Measurements from ENCODE around the gene COL4A1. TPM values are rescaled to one million over a fixed set of nuclear protein-coding genes. Genes with fewer than 3 reads are reported as not detected.

Gene COL4A1
- total RNA-seq, 2 experiments from 2014 or later, result 0.08 to 0.16 TPM

- ChIA-PET CTCF (no interaction called here), POLR2A (no interaction called here)
- intact Hi-C loops (cut with DNase I, micrococcal nuclease), result loop anchor here in 1 of 2 experiments (10.0 kb wide), 1 partner anchor 585 kb away; no protein-coding TSS in a partner anchor
- H3K9me3 Mint-ChIP-seq, result no peaks in the 10 kb centered on the region
- DNase-seq, result no peak
- no peaks in the 10 kb centered on the region for H3K9me3 ChIP-seq (ENCODE audit: control insufficient read depth in 1 of 2, insufficient read depth in 1 of 2, low read length in 2 of 2)
- no peaks in the 10 kb centered on the region for H3K4me1 Mint-ChIP-seq (ENCODE audit: low read depth)
- H3K36me3 Mint-ChIP-seq (ENCODE audit: low read depth), result no peaks in the 10 kb centered on the region
- H3K36me3 ChIP-seq (ENCODE audit: insufficient read depth, low read length), result no peaks in the 10 kb centered on the region
- H3K4me3 Mint-ChIP-seq, result no peak overlapping the region
- no peaks in the 10 kb centered on the region for H3K4me1 ChIP-seq (ENCODE audit: insufficient read depth, low read length)
- no peak for TF ChIP-seq CTCF (IDR thresholded peaks at IDR 0.05)
- no peak for ATAC-seq (ENCODE audit: poor library complexity)
- H3K27me3 ChIP-seq (ENCODE audit: control insufficient read depth in 1 of 2, insufficient read depth in 2 of 2, low read length in 2 of 2), result peaks cover 3 to 11% of the 10 kb centered on the region in 2 experiments
- no peak overlapping the region for H3K4me3 ChIP-seq (ENCODE audit: low read length)
- no peak overlapping the region for H3K27ac Mint-ChIP-seq
- no peak overlapping the region for H3K27ac ChIP-seq (ENCODE audit: low read depth in 1 of 2, low read length in 2 of 2)
- peaks cover 35% of the 10 kb centered on the region for H3K27me3 Mint-ChIP-seq
These were observed 76.9 kb downstream of the COL4A1 start for GRCh38 chr13:110229905-110230563.

- peaks cover 35% of the 10 kb centered on the region for H3K27me3 Mint-ChIP-seq
- TF ChIP-seq CTCF (IDR thresholded peaks at IDR 0.05), result no peak
- H3K27ac Mint-ChIP-seq, result no peak overlapping the region
- H3K9me3 Mint-ChIP-seq, result no peaks in the 10 kb centered on the region
- ATAC-seq (ENCODE audit: poor library complexity) (no peak), DNase-seq (no peak)
- no peaks in the 10 kb centered on the region for H3K4me1 ChIP-seq (ENCODE audit: insufficient read depth, low read length)
- no peaks in the 10 kb centered on the region for H3K4me1 Mint-ChIP-seq (ENCODE audit: low read depth)
- H3K9me3 ChIP-seq (ENCODE audit: control insufficient read depth in 1 of 2, insufficient read depth in 1 of 2, low read length in 2 of 2), result no peaks in the 10 kb centered on the region
- POLR2A ChIA-PET, result no interaction called here
- peaks cover 3 to 11% of the 10 kb centered on the region in 2 experiments for H3K27me3 ChIP-seq (ENCODE audit: control insufficient read depth in 1 of 2, insufficient read depth in 2 of 2, low read length in 2 of 2)
- H3K36me3 Mint-ChIP-seq (ENCODE audit: low read depth), result no peaks in the 10 kb centered on the region
- H3K4me3 ChIP-seq (ENCODE audit: low read length), result no peak overlapping the region
- intact Hi-C loops (cut with DNase I, micrococcal nuclease), result loop anchor here in 1 of 2 experiments (10.0 kb wide), 1 partner anchor 586 kb away; no protein-coding TSS in a partner anchor
- H3K4me3 Mint-ChIP-seq, result no peak overlapping the region
- no peak overlapping the region for H3K27ac ChIP-seq (ENCODE audit: low read depth in 1 of 2, low read length in 2 of 2)
- H3K36me3 ChIP-seq (ENCODE audit: insufficient read depth, low read length), result no peaks in the 10 kb centered on the region
- CTCF ChIA-PET, result no interaction called here
These were observed 77.7 kb downstream of the COL4A1 start for GRCh38 chr13:110228936-110229904.

- H3K4me3 ChIP-seq (ENCODE audit: low read length), result no peak overlapping the region
- H3K36me3 Mint-ChIP-seq (ENCODE audit: low read depth), result no peaks in the 10 kb centered on the region
- H3K9me3 Mint-ChIP-seq, result no peaks in the 10 kb centered on the region
- CTCF ChIA-PET, result no interaction called here
- no peaks in the 10 kb centered on the region for H3K36me3 ChIP-seq (ENCODE audit: insufficient read depth, low read length)
- no peak for TF ChIP-seq CTCF (IDR thresholded peaks at IDR 0.05)
- intact Hi-C loops (cut with DNase I, micrococcal nuclease), result loop anchor here in 1 of 2 experiments (10.0 kb wide), 1 partner anchor 587 kb away; no protein-coding TSS in a partner anchor
- DNase-seq (no peak), ATAC-seq (ENCODE audit: poor library complexity) (no peak)
- H3K27me3 Mint-ChIP-seq, result peaks cover 24% of the 10 kb centered on the region
- no peak overlapping the region for H3K27ac ChIP-seq (ENCODE audit: low read depth in 1 of 2, low read length in 2 of 2)
- peaks cover 3 to 6% of the 10 kb centered on the region in 2 experiments for H3K27me3 ChIP-seq (ENCODE audit: control insufficient read depth in 1 of 2, insufficient read depth in 2 of 2, low read length in 2 of 2)
- POLR2A ChIA-PET, result no interaction called here
- no peaks in the 10 kb centered on the region for H3K4me1 Mint-ChIP-seq (ENCODE audit: low read depth)
- no peaks in the 10 kb centered on the region for H3K4me1 ChIP-seq (ENCODE audit: insufficient read depth, low read length)
- H3K27ac Mint-ChIP-seq, result no peak overlapping the region
- H3K9me3 ChIP-seq (ENCODE audit: control insufficient read depth in 1 of 2, insufficient read depth in 1 of 2, low read length in 2 of 2), result no peaks in the 10 kb centered on the region
- no peak overlapping the region for H3K4me3 Mint-ChIP-seq
These were observed 78.9 kb downstream of the COL4A1 start for GRCh38 chr13:110227864-110228643.

Measured in CD4-positive, alpha-beta T cell (primary cell).